ENCODE measurements around the gene ARHGEF12. TPM values are rescaled to one million over a fixed set of nuclear protein-coding genes. Genes with fewer than 3 reads are reported as not detected.

Gene ARHGEF12
- total RNA-seq, 1 donor from 2014 or later, result 17.7 TPM

GRCh38 chr11:120326845-120327281 is 9.3 kb upstream of the ARHGEF12 start:
- Mint-ChIP-seq H3K36me3 (ENCODE audit: low read depth) (no peaks in the 10 kb centered on the region), H3K4me3 (ENCODE audit: low read depth) (peak overlapping the region; percentile 1), H3K27ac (no peak overlapping the region), H3K27me3 (ENCODE audit: low read depth) (peaks cover 58% of the 10 kb centered on the region), H3K4me1 (ENCODE audit: low read depth) (peaks cover 17% of the 10 kb centered on the region), H3K9me3 (no peaks in the 10 kb centered on the region)
- DNase-seq (ENCODE audit: low spot score), result no peak
- intact Hi-C loops (cut with micrococcal nuclease), result no loop called here

GRCh38 chr11:120327311-120327710 is 8.9 kb upstream of the ARHGEF12 start:
- DNase-seq (ENCODE audit: low spot score), result no peak
- peaks cover 58% of the 10 kb centered on the region for H3K27me3 Mint-ChIP-seq (ENCODE audit: low read depth)
- peaks cover 17% of the 10 kb centered on the region for H3K4me1 Mint-ChIP-seq (ENCODE audit: low read depth)

GRCh38 chr11:120329556-120329955 is 6.7 kb upstream of the ARHGEF12 start:
- H3K4me1 Mint-ChIP-seq (ENCODE audit: low read depth), result peaks cover 17% of the 10 kb centered on the region
- DNase-seq (ENCODE audit: low spot score), result no peak
- intact Hi-C loops (cut with micrococcal nuclease), result no loop called here
- no peak overlapping the region for H3K27ac Mint-ChIP-seq
- H3K9me3 Mint-ChIP-seq, result no peaks in the 10 kb centered on the region
- no peaks in the 10 kb centered on the region for H3K36me3 Mint-ChIP-seq (ENCODE audit: low read depth)
- peaks cover 50% of the 10 kb centered on the region for H3K27me3 Mint-ChIP-seq (ENCODE audit: low read depth)
- no peak overlapping the region for H3K4me3 Mint-ChIP-seq (ENCODE audit: low read depth)

More at GRCh38 chr11:120327311-120327710, 8.9 kb upstream of the ARHGEF12 start:
- Mint-ChIP-seq H3K9me3 (no peaks in the 10 kb centered on the region), H3K27ac (no peak overlapping the region), H3K36me3 (ENCODE audit: low read depth) (no peaks in the 10 kb centered on the region), H3K4me3 (ENCODE audit: low read depth) (no peak overlapping the region)
- intact Hi-C loops (cut with micrococcal nuclease), result no loop called here

- Mint-ChIP-seq H3K36me3 (ENCODE audit: low read depth) (no peaks in the 10 kb centered on the region), H3K4me3 (ENCODE audit: low read depth) (no peak overlapping the region), H3K4me1 (ENCODE audit: low read depth) (peaks cover 17% of the 10 kb centered on the region), H3K27me3 (ENCODE audit: low read depth) (peaks cover 47% of the 10 kb centered on the region), H3K9me3 (no peaks in the 10 kb centered on the region), H3K27ac (no peak overlapping the region)
- intact Hi-C loops (cut with micrococcal nuclease), result loop anchor here (10.0 kb wide), 1 partner anchor 355 kb away; no protein-coding TSS in a partner anchor
- DNase-seq (ENCODE audit: low spot score), result no peak
These were observed 6.2 kb upstream of the ARHGEF12 start for GRCh38 chr11:120330045-120330444.

GRCh38 chr11:120331301-120331996 is 4.8 kb upstream of the ARHGEF12 start:
- Mint-ChIP-seq H3K4me3 (ENCODE audit: low read depth) (no peak overlapping the region), H3K27me3 (ENCODE audit: low read depth) (peaks cover 41% of the 10 kb centered on the region), H3K9me3 (no peaks in the 10 kb centered on the region), H3K27ac (no peak overlapping the region), H3K36me3 (ENCODE audit: low read depth) (no peaks in the 10 kb centered on the region), H3K4me1 (ENCODE audit: low read depth) (peaks cover 14% of the 10 kb centered on the region)
- no peak for DNase-seq (ENCODE audit: low spot score)
- intact Hi-C loops (cut with micrococcal nuclease), result loop anchor here (10.0 kb wide), 1 partner anchor 353 kb away; no protein-coding TSS in a partner anchor

GRCh38 chr11:120332822-120333716 is 3.1 kb upstream of the ARHGEF12 start:
- peaks cover 15% of the 10 kb centered on the region for H3K4me1 Mint-ChIP-seq (ENCODE audit: low read depth)

GRCh38 chr11:120333801-120334200 is 2.4 kb upstream of the ARHGEF12 start:
- Mint-ChIP-seq H3K9me3 (no peaks in the 10 kb centered on the region), H3K27me3 (ENCODE audit: low read depth) (peaks cover 44% of the 10 kb centered on the region), H3K36me3 (ENCODE audit: low read depth) (peaks cover 5% of the 10 kb centered on the region), H3K4me1 (ENCODE audit: low read depth) (peaks cover 17% of the 10 kb centered on the region), H3K27ac (no peak overlapping the region), H3K4me3 (ENCODE audit: low read depth) (no peak overlapping the region)
- intact Hi-C loops (cut with micrococcal nuclease), result loop anchor here (10.0 kb wide), 1 partner anchor 351 kb away; no protein-coding TSS in a partner anchor
- DNase-seq (ENCODE audit: low spot score), result no peak

More at GRCh38 chr11:120332822-120333716, 3.1 kb upstream of the ARHGEF12 start:
- no peak for DNase-seq (ENCODE audit: low spot score)
- Mint-ChIP-seq H3K36me3 (ENCODE audit: low read depth) (peaks cover 4% of the 10 kb centered on the region), H3K9me3 (no peaks in the 10 kb centered on the region), H3K27me3 (ENCODE audit: low read depth) (peaks cover 40% of the 10 kb centered on the region), H3K4me3 (ENCODE audit: low read depth) (no peak overlapping the region), H3K27ac (no peak overlapping the region)
- intact Hi-C loops (cut with micrococcal nuclease), result loop anchor here (10.0 kb wide), 1 partner anchor 352 kb away; no protein-coding TSS in a partner anchor

GRCh38 chr11:120334332-120334731 is 1.9 kb upstream of the ARHGEF12 start:
- H3K4me3 Mint-ChIP-seq (ENCODE audit: low read depth), result no peak overlapping the region
- intact Hi-C loops (cut with micrococcal nuclease), result loop anchor here (10.0 kb wide), 1 partner anchor 350 kb away; no protein-coding TSS in a partner anchor
- peaks cover 5% of the 10 kb centered on the region for H3K36me3 Mint-ChIP-seq (ENCODE audit: low read depth)
- peaks cover 46% of the 10 kb centered on the region for H3K27me3 Mint-ChIP-seq (ENCODE audit: low read depth)
- no peaks in the 10 kb centered on the region for H3K9me3 Mint-ChIP-seq
- peaks cover 18% of the 10 kb centered on the region for H3K4me1 Mint-ChIP-seq (ENCODE audit: low read depth)
- no peak for DNase-seq (ENCODE audit: low spot score)
- H3K27ac Mint-ChIP-seq, result no peak overlapping the region

- Mint-ChIP-seq H3K4me1 (ENCODE audit: low read depth) (peaks cover 25% of the 10 kb centered on the region), H3K27ac (no peak overlapping the region), H3K36me3 (ENCODE audit: low read depth) (peaks cover 5% of the 10 kb centered on the region), H3K4me3 (ENCODE audit: low read depth) (peak overlapping the region; percentile 73), H3K9me3 (no peaks in the 10 kb centered on the region), H3K27me3 (ENCODE audit: low read depth) (peaks cover 48% of the 10 kb centered on the region)
- intact Hi-C loops (cut with micrococcal nuclease), result loop anchor here (10.0 kb wide), 1 partner anchor 350 kb away; no protein-coding TSS in a partner anchor
- DNase-seq (ENCODE audit: low spot score), result no peak
These were observed 1.2 kb upstream of the ARHGEF12 start for GRCh38 chr11:120334894-120335462.

GRCh38 chr11:120335556-120335907 is 681 bp upstream of the ARHGEF12 start:
- Mint-ChIP-seq H3K27me3 (ENCODE audit: low read depth) (peaks cover 50% of the 10 kb centered on the region), H3K36me3 (ENCODE audit: low read depth) (peaks cover 7% of the 10 kb centered on the region), H3K4me1 (ENCODE audit: low read depth) (peaks cover 28% of the 10 kb centered on the region), H3K9me3 (no peaks in the 10 kb centered on the region), H3K4me3 (ENCODE audit: low read depth) (peak overlapping the region; percentile 37), H3K27ac (no peak overlapping the region)
- intact Hi-C loops (cut with micrococcal nuclease), result loop anchor here (10.0 kb wide), 1 partner anchor 349 kb away; no protein-coding TSS in a partner anchor
- DNase-seq (ENCODE audit: low spot score), result no peak

- Mint-ChIP-seq H3K4me3 (ENCODE audit: low read depth) (peak overlapping the region; percentile 91), H3K36me3 (ENCODE audit: low read depth) (peaks cover 8% of the 10 kb centered on the region), H3K27ac (peak overlapping the region; percentile 53), H3K27me3 (ENCODE audit: low read depth) (peaks cover 55% of the 10 kb centered on the region), H3K4me1 (ENCODE audit: low read depth) (peaks cover 31% of the 10 kb centered on the region), H3K9me3 (no peaks in the 10 kb centered on the region)
- DNase-seq (ENCODE audit: low spot score), result no peak
- intact Hi-C loops (cut with micrococcal nuclease), result loop anchor here (1.0 to 10.0 kb wide), 2 partner anchors 8 to 348 kb away; no protein-coding TSS in a partner anchor
These were observed 585 bp downstream of the ARHGEF12 start for GRCh38 chr11:120336641-120337354.
